Astrocyte (in vitro differentiated cells and primary cell): ENCODE results near the gene TUG1. TPM values are rescaled to one million over a fixed set of nuclear protein-coding genes. Genes with fewer than 3 reads are reported as not detected.
A peak's percentile ranks its signal among the peaks of the same experiment; 100 is the strongest.

Experiments used
- DNase-seq: peaks from one replicate; pipeline ENCODE4 v3.0.0-alpha.2; 2010; ENCODE audit warnings: low read depth
- FAIRE-seq: peaks from 2 replicates; lab custom pipeline; 2011; peaks lifted over from hg19 to GRCh38; lab: Jason Lieb, UNC
- H2AFZ ChIP-seq: 2 replicates; pipeline ENCODE4 v1.6.0; 2012; ENCODE audit warnings: low read depth, low read length, inconsistent platforms
- H3K27ac ChIP-seq: 2 replicates; pipeline ENCODE4 v1.5.1; 2011; ENCODE audit warnings: low read depth, low read length, inconsistent platforms
- H3K27me3 ChIP-seq: 2 replicates; pipeline ENCODE4 v1.6.0; 2011; ENCODE audit warnings: low read length, inconsistent platforms; ENCODE audit not compliant: insufficient read depth
- H3K36me3 ChIP-seq: 2 replicates; pipeline ENCODE4 v1.5.1; 2011; ENCODE audit warnings: low read length, inconsistent platforms; ENCODE audit not compliant: insufficient read depth
- H3K4me1 ChIP-seq: 2 replicates; pipeline ENCODE4 v1.5.1; 2011; ENCODE audit warnings: low read length, inconsistent platforms; ENCODE audit not compliant: insufficient read depth
- H3K4me2 ChIP-seq: 2 replicates; pipeline ENCODE4 v1.6.0; 2012; ENCODE audit warnings: low read length, inconsistent platforms
- H3K4me3 ChIP-seq: 2 replicates; pipeline ENCODE4 v1.5.1; 2011; ENCODE audit warnings: low read depth, mild to moderate bottlenecking, low read length, inconsistent platforms; ENCODE audit not compliant: insufficient read depth
- H3K79me2 ChIP-seq: 2 replicates; pipeline ENCODE4 v1.6.0; 2012; ENCODE audit warnings: mild to moderate bottlenecking, low read length, inconsistent platforms; ENCODE audit not compliant: insufficient read depth
- H3K9ac ChIP-seq: 2 replicates; pipeline ENCODE4 v1.6.0; 2012; ENCODE audit warnings: mild to moderate bottlenecking, low read length, inconsistent platforms
- H3K9me3 ChIP-seq: 2 replicates; pipeline ENCODE4 v1.5.1; 2012; ENCODE audit warnings: low read depth, mild to moderate bottlenecking, low read length, inconsistent platforms; ENCODE audit not compliant: insufficient read depth
- H4K20me1 ChIP-seq: 2 replicates; pipeline ENCODE4 v1.6.0; 2012; ENCODE audit warnings: low read length, inconsistent platforms; ENCODE audit not compliant: insufficient read depth
- H3K27ac Mint-ChIP-seq: one replicate; pipeline ENCODE4 v1.8.0; 2021; ENCODE audit warnings: mild to moderate bottlenecking, mixed read lengths; ENCODE audit not compliant: unreplicated experiment
- H3K27me3 Mint-ChIP-seq: one replicate; pipeline ENCODE4 v1.8.0; 2021; ENCODE audit warnings: low read depth, mixed read lengths; ENCODE audit not compliant: unreplicated experiment
- H3K36me3 Mint-ChIP-seq: one replicate; pipeline ENCODE4 v1.8.0; 2021; ENCODE audit warnings: low read depth, mixed read lengths; ENCODE audit not compliant: unreplicated experiment
- H3K4me1 Mint-ChIP-seq: one replicate; pipeline ENCODE4 v1.8.0; 2021; ENCODE audit warnings: low read depth, mixed read lengths; ENCODE audit not compliant: unreplicated experiment
- H3K4me3 Mint-ChIP-seq: one replicate; pipeline ENCODE4 v1.8.0; 2021; ENCODE audit warnings: mild to moderate bottlenecking, moderate library complexity, mixed read lengths; ENCODE audit not compliant: unreplicated experiment
- H3K9me3 Mint-ChIP-seq: one replicate; pipeline ENCODE4 v1.8.0; 2021; ENCODE audit warnings: mild to moderate bottlenecking, mixed read lengths; ENCODE audit not compliant: unreplicated experiment
- EZH2 ChIP-seq: IDR thresholded peaks from 2 replicates; pipeline ENCODE4 v1.6.1; 2012; ENCODE audit warnings: mild to moderate bottlenecking, low read length, inconsistent platforms; ENCODE audit not compliant: insufficient read depth
- total RNA-seq: library from RNA; stranded (reverse); gene quantifications from 2 replicates; pipeline ENCODE4 v1.2.1, GENCODE V29; 2021
- TF ChIP-seq, protein P1 (sequence below): IDR thresholded peaks from 2 replicates; pipeline ENCODE4 v1.5.1; 2011; ENCODE audit warnings: low read depth, mild to moderate bottlenecking, inconsistent platforms, low read length, moderate library complexity; ENCODE audit not compliant: insufficient read depth

Gene TUG1
- total RNA-seq, 1 donor from 2014 or later: 107 TPM

GRCh38 chr22:30921108-30921507 is 48.0 kb upstream of the TUG1 start:
- Histone ChIP-seq H3K27ac (no peak overlapping the region), H3K4me2 (peak overlapping the region; percentile 77), H2AFZ (no peak overlapping the region), H3K9ac (no peak overlapping the region), H3K36me3 (peaks cover 8% of the 10 kb centered on the region), H3K27me3 (no peaks in the 10 kb centered on the region), H4K20me1 (no peaks in the 10 kb centered on the region), H3K79me2 (no peaks in the 10 kb centered on the region), H3K9me3 (no peaks in the 10 kb centered on the region), H3K4me1 (peaks cover 2% of the 10 kb centered on the region), H3K4me3 (no peak overlapping the region)
- Mint-ChIP-seq H3K4me1 (no peaks in the 10 kb centered on the region), H3K36me3 (peaks cover 4% of the 10 kb centered on the region), H3K9me3 (no peaks in the 10 kb centered on the region), H3K4me3 (no peak overlapping the region), H3K27me3 (no peaks in the 10 kb centered on the region), H3K27ac (no peak overlapping the region)
- no peak for FAIRE-seq
- TF ChIP-seq, protein P1, sequence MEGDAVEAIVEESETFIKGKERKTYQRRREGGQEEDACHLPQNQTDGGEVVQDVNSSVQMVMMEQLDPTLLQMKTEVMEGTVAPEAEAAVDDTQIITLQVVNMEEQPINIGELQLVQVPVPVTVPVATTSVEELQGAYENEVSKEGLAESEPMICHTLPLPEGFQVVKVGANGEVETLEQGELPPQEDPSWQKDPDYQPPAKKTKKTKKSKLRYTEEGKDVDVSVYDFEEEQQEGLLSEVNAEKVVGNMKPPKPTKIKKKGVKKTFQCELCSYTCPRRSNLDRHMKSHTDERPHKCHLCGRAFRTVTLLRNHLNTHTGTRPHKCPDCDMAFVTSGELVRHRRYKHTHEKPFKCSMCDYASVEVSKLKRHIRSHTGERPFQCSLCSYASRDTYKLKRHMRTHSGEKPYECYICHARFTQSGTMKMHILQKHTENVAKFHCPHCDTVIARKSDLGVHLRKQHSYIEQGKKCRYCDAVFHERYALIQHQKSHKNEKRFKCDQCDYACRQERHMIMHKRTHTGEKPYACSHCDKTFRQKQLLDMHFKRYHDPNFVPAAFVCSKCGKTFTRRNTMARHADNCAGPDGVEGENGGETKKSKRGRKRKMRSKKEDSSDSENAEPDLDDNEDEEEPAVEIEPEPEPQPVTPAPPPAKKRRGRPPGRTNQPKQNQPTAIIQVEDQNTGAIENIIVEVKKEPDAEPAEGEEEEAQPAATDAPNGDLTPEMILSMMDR: no peak
- TF ChIP-seq EZH2: no peak
- DNase-seq: no peak

GRCh38 chr22:30922151-30922611 is 46.9 kb upstream of the TUG1 start:
- no peak overlapping the region for H3K9ac ChIP-seq
- no peaks in the 10 kb centered on the region for H3K27me3 ChIP-seq
- TF ChIP-seq EZH2: no peak
- TF ChIP-seq, protein P1: no peak
- H3K4me2 ChIP-seq: peak overlapping the region; percentile 77
- peaks cover 8% of the 10 kb centered on the region for H3K36me3 ChIP-seq
- no peaks in the 10 kb centered on the region for H4K20me1 ChIP-seq
- DNase-seq (peak; percentile 10), FAIRE-seq (no peak)
- no peaks in the 10 kb centered on the region for H3K9me3 ChIP-seq
- Mint-ChIP-seq H3K4me1 (no peaks in the 10 kb centered on the region), H3K36me3 (peaks cover 8% of the 10 kb centered on the region), H3K27me3 (no peaks in the 10 kb centered on the region), H3K4me3 (no peak overlapping the region), H3K9me3 (no peaks in the 10 kb centered on the region), H3K27ac (peak overlapping the region; percentile 53)
- no peak overlapping the region for H3K27ac ChIP-seq
- H3K79me2 ChIP-seq: no peaks in the 10 kb centered on the region
- H2AFZ ChIP-seq: peak overlapping the region; percentile 18
- H3K4me1 ChIP-seq: peaks cover 2% of the 10 kb centered on the region
- peak overlapping the region; percentile 37 for H3K4me3 ChIP-seq

- Mint-ChIP-seq H3K27me3 (no peaks in the 10 kb centered on the region), H3K27ac (no peak overlapping the region), H3K9me3 (no peaks in the 10 kb centered on the region), H3K36me3 (peaks cover 13% of the 10 kb centered on the region), H3K4me1 (no peaks in the 10 kb centered on the region), H3K4me3 (no peak overlapping the region)
- no peak for FAIRE-seq
- peaks cover 2% of the 10 kb centered on the region for H3K4me1 ChIP-seq
- TF ChIP-seq, protein P1: no peak
- TF ChIP-seq EZH2: no peak
- H4K20me1 ChIP-seq: no peaks in the 10 kb centered on the region
- H2AFZ ChIP-seq: no peak overlapping the region
- H3K9ac ChIP-seq: no peak overlapping the region
- H3K36me3 ChIP-seq: peaks cover 10% of the 10 kb centered on the region
- no peaks in the 10 kb centered on the region for H3K27me3 ChIP-seq
- no peak overlapping the region for H3K4me3 ChIP-seq
- H3K9me3 ChIP-seq: no peaks in the 10 kb centered on the region
- DNase-seq: no peak
- H3K4me2 ChIP-seq: no peak overlapping the region
- H3K27ac ChIP-seq: no peak overlapping the region
- H3K79me2 ChIP-seq: no peaks in the 10 kb centered on the region
Observed at GRCh38 chr22:30923168-30923900, 45.7 kb upstream of the TUG1 start.
